NCI-H2081 treated with DMSO at 0.1 percent for 48 hours (cell line): Measurements from ENCODE around the gene NRG3.
"Not testable (repeated sequence)": the region's sequence is repeated elsewhere in the genome, so short reads cannot be mapped to it uniquely, and the experiment has no call there.

Source experiments
- DNase-seq: peaks from one replicate; lab custom pipeline; 2025; lab: John Stamatoyannopoulos, UW

The NRG3 gene

GRCh38 chr10:82574081-82574480 lies 699.1 kb downstream of the NRG3 start:
- DNase-seq = no peak

- no peak for DNase-seq
Measured at GRCh38 chr10:82575318-82575717, 700.3 kb downstream of the NRG3 start.

GRCh38 chr10:82576093-82576492 lies 701.1 kb downstream of the NRG3 start:
- no peak for DNase-seq

- DNase-seq = no peak
Measured at GRCh38 chr10:82581940-82582339, 706.9 kb downstream of the NRG3 start.

- DNase-seq = no peak
Measured at GRCh38 chr10:82591421-82591820, 716.4 kb downstream of the NRG3 start.

GRCh38 chr10:82597840-82598239 lies 722.8 kb downstream of the NRG3 start:
- DNase-seq = no peak

- DNase-seq = no peak
Measured at GRCh38 chr10:82609845-82610244, 734.9 kb downstream of the NRG3 start.

- DNase-seq = no peak
Measured at GRCh38 chr10:82618007-82618406, 743.0 kb downstream of the NRG3 start.

GRCh38 chr10:82621680-82622079 lies 746.7 kb downstream of the NRG3 start:
- DNase-seq = no peak

- no peak for DNase-seq
Measured at GRCh38 chr10:82622479-82622878, 747.5 kb downstream of the NRG3 start.

GRCh38 chr10:82625512-82626189 lies 750.7 kb downstream of the NRG3 start:
- DNase-seq = no peak

- DNase-seq = no peak
Measured at GRCh38 chr10:82628373-82628772, 753.4 kb downstream of the NRG3 start.

- no peak for DNase-seq
Measured at GRCh38 chr10:82643076-82643475, 768.1 kb downstream of the NRG3 start.

DNA sequence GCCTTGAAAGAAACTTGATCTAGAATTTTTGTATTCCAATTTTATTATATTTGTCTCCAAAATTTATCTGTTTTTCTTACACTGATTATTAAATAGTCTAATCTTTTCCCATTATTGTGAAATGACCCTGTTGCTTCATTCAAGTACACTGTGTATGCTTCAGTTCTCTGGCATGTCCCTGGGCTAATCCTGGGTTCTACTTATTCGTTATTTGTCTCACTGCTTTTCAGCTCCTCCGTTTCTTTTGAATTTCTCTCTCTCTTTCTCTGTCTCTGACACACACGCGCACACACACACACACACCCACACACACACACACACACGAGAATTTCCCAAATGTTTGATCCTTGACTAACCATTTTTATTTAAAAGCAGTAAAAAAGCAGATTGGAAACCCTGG lies 768.6 kb downstream of the NRG3 start:
- DNase-seq = no peak

DNA sequence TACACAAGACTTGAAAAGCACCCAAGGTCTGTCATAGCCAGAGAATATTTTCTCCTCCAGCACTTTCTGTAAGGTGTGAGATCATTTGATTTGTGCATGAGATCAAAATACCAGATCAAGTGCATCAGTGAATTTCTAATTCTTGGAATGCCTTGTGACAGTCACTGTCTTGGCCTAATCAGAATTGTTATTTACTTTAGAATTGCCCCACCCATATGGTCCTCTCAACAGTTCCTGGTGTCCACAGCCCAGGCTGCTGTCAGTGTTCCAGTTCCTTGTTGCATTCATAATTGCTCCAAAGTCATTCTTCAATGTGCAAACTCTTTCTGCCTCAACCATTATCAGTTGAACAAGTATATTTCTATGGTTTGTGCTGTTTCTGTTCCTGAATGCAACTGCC lies 770.2 kb downstream of the NRG3 start:
- no peak for DNase-seq

DNA sequence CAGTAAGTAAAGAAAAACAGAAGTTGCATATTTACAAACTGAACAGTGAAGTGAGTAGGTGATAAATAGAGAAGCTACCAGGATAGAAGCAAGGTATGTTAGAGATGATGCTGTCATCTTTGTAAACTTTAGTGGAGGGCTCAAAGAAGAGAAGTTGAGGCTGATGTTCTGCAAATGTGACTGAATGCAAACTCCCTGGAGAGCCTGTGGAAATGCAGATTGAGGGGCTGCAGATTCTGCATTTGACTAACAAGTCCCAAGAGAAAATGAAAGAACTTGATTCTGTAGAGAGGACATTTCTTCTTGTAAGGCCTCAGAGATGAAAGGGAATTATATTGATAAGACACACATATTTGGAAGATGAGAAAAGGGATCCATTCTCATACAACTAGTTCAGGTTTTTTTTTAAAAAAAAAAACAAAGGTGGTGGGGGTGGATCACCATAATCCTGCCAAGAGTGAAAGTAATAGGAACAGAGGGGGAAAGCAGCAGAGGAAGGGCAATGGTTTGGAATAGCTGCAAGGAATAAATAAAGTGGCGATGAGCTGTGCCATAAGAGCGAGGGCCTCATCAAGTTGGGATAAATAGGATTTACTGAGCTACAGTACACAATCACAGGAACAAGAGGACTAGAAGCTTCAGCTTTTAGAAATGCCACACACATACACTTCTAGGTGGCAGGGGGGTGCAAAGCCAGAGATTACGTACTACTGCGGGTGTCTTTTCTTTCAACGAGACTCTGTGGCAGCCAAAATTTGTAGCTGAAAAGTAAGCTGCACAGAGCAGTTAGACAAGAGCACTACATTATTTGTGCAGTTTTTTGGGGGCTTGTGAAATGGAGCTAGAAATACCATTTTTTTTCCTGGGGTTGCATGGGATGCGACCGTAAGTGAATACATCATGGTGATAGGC lies 778.5 kb downstream of the NRG3 start:
- no peak for DNase-seq

- DNase-seq = no peak
Measured at GRCh38 chr10:82660205-82660604, 785.2 kb downstream of the NRG3 start.

- DNase-seq = peak; percentile 11
Measured at GRCh38 chr10:82660986-82661385, 786.0 kb downstream of the NRG3 start.

GRCh38 chr10:82661701-82662100 lies 786.7 kb downstream of the NRG3 start:
- no peak for DNase-seq

DNA sequence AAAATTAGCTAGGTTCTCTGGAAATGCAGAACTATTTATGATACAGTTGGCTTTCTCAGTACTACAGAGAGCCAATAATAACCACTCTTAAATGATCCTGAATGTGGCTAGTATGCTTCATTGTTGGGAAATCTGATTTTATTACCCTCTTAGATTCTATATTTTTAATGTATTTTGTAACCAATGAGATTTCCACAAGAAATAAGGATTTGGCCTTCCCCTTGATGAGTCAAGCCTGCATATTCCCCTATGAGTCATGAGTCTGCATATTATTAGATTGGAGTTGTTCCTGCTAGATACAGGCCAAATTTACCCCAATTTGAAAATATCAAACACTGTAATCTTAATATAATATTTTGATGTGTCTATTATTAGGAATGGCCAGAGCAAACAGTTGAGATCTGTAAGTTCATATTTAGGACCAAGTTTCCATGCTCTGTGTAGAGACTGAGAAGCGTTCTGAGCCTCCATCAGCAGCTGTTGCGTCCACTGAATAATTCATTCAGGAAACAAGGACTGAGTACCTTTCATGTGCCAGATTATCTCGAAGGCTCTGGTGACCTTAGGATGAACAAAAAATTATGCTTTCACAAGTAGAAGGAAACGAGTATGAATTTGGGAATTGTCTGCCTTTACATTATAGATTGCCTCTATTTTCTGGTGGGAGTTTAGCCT lies 793.4 kb downstream of the NRG3 start:
- no peak for DNase-seq

DNA sequence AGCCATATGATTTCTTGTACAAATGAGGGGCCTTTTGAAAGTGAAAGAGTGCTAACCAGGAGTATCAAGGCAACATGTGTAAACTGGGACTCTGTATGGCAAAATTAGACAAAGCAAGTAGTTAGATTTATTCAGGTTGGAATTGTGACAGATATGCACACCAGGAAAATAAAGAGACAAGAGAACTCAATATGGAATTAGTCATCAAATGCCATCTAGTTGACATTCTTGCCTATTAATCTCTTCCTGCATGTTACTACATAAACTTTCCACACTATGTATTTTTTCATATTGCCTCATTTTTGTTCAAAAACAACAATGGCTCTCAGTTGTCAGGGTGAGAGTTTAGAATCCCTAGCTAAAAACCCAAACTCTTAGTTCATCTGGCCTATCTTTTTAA lies 799.0 kb downstream of the NRG3 start:
- no peak for DNase-seq

GRCh38 chr10:82677932-82678331 lies 802.9 kb downstream of the NRG3 start:
- not testable (repeated sequence) for DNase-seq

DNA sequence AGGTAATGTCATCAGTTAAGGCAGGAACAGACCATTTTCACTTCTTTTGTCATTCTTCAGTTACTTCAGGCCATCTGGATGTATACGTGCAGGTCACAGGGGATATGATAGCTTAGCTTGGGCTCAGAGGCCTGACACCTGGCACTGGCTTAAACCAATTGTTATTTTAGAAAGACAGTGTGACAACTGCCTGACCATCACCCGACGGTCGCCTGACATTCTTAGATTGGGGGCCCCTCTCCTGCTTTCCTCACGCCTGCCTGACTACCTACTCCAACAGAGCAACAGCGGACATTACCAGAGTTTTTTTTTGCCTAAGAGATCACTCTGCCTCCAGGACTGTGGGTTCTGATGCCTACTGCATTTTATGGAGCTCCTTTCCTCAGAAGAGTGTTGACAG lies 803.5 kb downstream of the NRG3 start:
- not testable (repeated sequence) for DNase-seq
